Metanephros (tissue), 2 donors: Measurements from ENCODE around the gene GBE1. TPM values are rescaled to one million over a fixed set of nuclear protein-coding genes. Genes with fewer than 3 reads are reported as not detected.

Experiments used
- small RNA-seq: library from RNA; depleted of rRNA; stranded (forward); fragments of <200 nt; gene quantifications from one replicate; pipeline ENCODE3, GENCODE V24; 2014; ENCODE audit warnings: low replicate concordance
- total RNA-seq: library from RNA; depleted of rRNA; stranded (reverse); fragments of >200 nt; gene quantifications from one replicate; pipeline ENCODE4 v1.2.3, GENCODE V29; 2014

Gene GBE1
- total RNA-seq, result 29.9 TPM

DNA sequence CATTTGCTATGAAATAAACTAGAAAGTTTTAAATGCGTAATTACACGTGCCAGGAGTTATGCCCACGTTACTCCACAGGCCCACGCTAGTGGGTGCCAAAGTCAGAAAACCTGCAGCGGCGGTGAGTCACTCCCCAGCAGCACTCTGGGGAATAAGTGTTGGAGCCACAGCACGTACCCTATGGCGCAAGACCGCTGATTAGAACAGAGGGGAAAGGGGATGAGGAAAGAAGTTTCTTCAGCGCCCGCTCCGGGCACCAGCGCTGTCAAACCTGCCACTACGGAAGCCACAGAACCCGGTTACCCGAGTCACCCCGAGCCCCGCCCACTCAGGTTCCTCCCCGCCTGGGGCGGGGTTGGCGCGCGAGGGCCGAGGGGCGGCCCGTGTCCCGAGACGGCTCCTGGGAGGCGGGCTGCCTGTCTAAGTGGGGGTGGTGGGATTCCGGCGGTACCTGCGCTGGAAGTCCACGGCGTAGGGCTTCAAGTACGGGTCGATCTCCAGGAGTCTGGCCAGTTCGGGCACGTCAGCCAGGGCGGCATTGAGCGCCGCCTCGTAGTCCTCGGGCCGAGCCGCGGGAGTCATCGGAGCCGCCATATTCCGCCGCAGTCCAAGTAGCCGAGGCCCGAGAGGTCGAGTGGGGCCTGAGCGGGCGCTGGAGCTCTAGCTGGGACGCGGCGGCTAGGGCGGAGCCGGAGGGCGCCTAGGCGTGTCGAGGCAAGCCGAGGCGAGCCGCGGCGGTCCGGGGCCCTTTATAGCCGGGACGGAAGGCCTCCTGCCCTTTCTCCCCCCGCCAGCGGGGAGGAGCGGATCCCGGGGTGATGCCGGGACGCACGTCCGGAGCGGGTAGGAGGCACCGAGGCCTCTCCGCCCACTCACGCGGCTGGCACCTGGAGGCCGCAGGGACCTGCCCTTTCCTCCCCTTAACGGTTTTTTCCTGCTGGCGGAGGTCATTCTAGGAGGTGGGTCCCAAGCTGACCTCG lies at the start of gene GBE1:
TSS of gene GBE1 (minus strand) at position 722 of the 980 bp plus-strand sequence. CDS start at position 594, 128 bp downstream.

Small RNAs within 50 kb of the gene (small RNA-seq; reads per million reads assigned to genes)
- gene AC017015.1 (not detected), gene RNU2-28P (0.09 reads per million)
